Osteocyte (in vitro differentiated cells): Measurements from ENCODE around the gene GARIN5B. TPM values are rescaled to one million over a fixed set of nuclear protein-coding genes. Genes with fewer than 3 reads are reported as not detected.

ENCODE experiments used
- DNase-seq: peaks from one replicate; pipeline ENCODE4 v3.0.0; 2021; ENCODE audit warnings: mixed read lengths; ENCODE audit not compliant: unreplicated experiment; ENCODE audit errors: extremely low spot score
- H3K27ac Mint-ChIP-seq: one replicate; pipeline ENCODE4 v1.8.0; 2021; ENCODE audit warnings: mild to moderate bottlenecking, mixed read lengths; ENCODE audit not compliant: unreplicated experiment
- H3K27me3 Mint-ChIP-seq: one replicate; pipeline ENCODE4 v1.8.0; 2021; ENCODE audit warnings: mixed read lengths; ENCODE audit not compliant: unreplicated experiment
- H3K36me3 Mint-ChIP-seq: one replicate; pipeline ENCODE4 v1.8.0; 2021; ENCODE audit warnings: mixed read lengths; ENCODE audit not compliant: unreplicated experiment
- H3K4me1 Mint-ChIP-seq: one replicate; pipeline ENCODE4 v1.8.0; 2021; ENCODE audit warnings: mixed read lengths; ENCODE audit not compliant: unreplicated experiment
- H3K4me3 Mint-ChIP-seq: one replicate; pipeline ENCODE4 v1.8.0; 2021; ENCODE audit warnings: mild to moderate bottlenecking, moderate library complexity, mixed read lengths; ENCODE audit not compliant: unreplicated experiment
- H3K9me3 Mint-ChIP-seq: one replicate; pipeline ENCODE4 v1.8.0; 2021; ENCODE audit warnings: mixed read lengths; ENCODE audit not compliant: unreplicated experiment
- CTCF ChIP-seq: fragments of 200-600 bp; sonication (generic); IDR thresholded peaks from 2 replicates; pipeline ENCODE4 v1.5.0; 2021; ENCODE audit warnings: antibody characterized with exemption, mild to moderate bottlenecking, moderate library complexity
- total RNA-seq: library from RNA; stranded (reverse); gene quantifications from 2 replicates; pipeline ENCODE4 v1.2.1, GENCODE V29; 2021

GARIN5B gene
- total RNA-seq, 1 donor from 2014 or later: not detected

- H3K36me3 Mint-ChIP-seq: no peaks in the 10 kb centered on the region
- peaks cover 27% of the 10 kb centered on the region for H3K4me1 Mint-ChIP-seq
- no peak within 1 kb of the TSS for H3K27ac Mint-ChIP-seq
- H3K4me3 Mint-ChIP-seq: no peak within 1 kb of the TSS
- no peak for TF ChIP-seq CTCF
- DNase-seq: no peak
- no peaks in the 10 kb centered on the region for H3K9me3 Mint-ChIP-seq
- no peaks in the 10 kb centered on the region for H3K27me3 Mint-ChIP-seq
Observed at GRCh38 chr19:55376241-55376933, 13.3 kb upstream of the GARIN5B start, which contains the start of gene TMEM190. Gene TMEM190 (plus strand): TSS chr19:55376826. CDS start chr19:55376854, 28 bp downstream.

GRCh38 chr19:55373993-55374757, 11.1 kb upstream of the GARIN5B start:
- no peaks in the 10 kb centered on the region for H3K27me3 Mint-ChIP-seq
- no peaks in the 10 kb centered on the region for H3K36me3 Mint-ChIP-seq
- H3K9me3 Mint-ChIP-seq: no peaks in the 10 kb centered on the region
- DNase-seq: no peak
- peak overlapping the region; percentile 50 for H3K27ac Mint-ChIP-seq
- H3K4me1 Mint-ChIP-seq: peaks cover 39% of the 10 kb centered on the region
- TF ChIP-seq CTCF: no peak
- no peak overlapping the region for H3K4me3 Mint-ChIP-seq

- Mint-ChIP-seq H3K4me1 (peaks cover 39% of the 10 kb centered on the region), H3K27me3 (no peaks in the 10 kb centered on the region), H3K27ac (peak overlapping the region; percentile 50), H3K4me3 (no peak overlapping the region), H3K36me3 (no peaks in the 10 kb centered on the region), H3K9me3 (no peaks in the 10 kb centered on the region)
- TF ChIP-seq CTCF: no peak
- DNase-seq: no peak
Observed at GRCh38 chr19:55373306-55373992, 10.4 kb upstream of the GARIN5B start.

GRCh38 chr19:55372316-55373081, 9.4 kb upstream of the GARIN5B start:
- H3K27me3 Mint-ChIP-seq: no peaks in the 10 kb centered on the region
- TF ChIP-seq CTCF: no peak
- no peaks in the 10 kb centered on the region for H3K36me3 Mint-ChIP-seq
- no peak overlapping the region for H3K4me3 Mint-ChIP-seq
- DNase-seq: no peak
- H3K27ac Mint-ChIP-seq: no peak overlapping the region
- no peaks in the 10 kb centered on the region for H3K9me3 Mint-ChIP-seq
- H3K4me1 Mint-ChIP-seq: peaks cover 39% of the 10 kb centered on the region
